NCI-H1694 (cell line): ENCODE measurements around the gene B3GALT2.

Experiments
- DNase-seq: peaks from one replicate; lab custom pipeline; 2025; lab: John Stamatoyannopoulos, UW

The B3GALT2 gene

GRCh38 chr1:193181985-193182384 lies 4.4 kb downstream of the B3GALT2 start:
- peak; percentile 69 for DNase-seq

- no peak for DNase-seq
Measured at GRCh38 chr1:193181536-193181935, 4.9 kb downstream of the B3GALT2 start.

- no peak for DNase-seq
Measured at GRCh38 chr1:193179094-193179493, 7.3 kb downstream of the B3GALT2 start.

- no peak for DNase-seq
Measured at GRCh38 chr1:193176788-193177187, 9.6 kb downstream of the B3GALT2 start.

GRCh38 chr1:193176113-193176512 lies 10.3 kb downstream of the B3GALT2 start:
- no peak for DNase-seq

- no peak for DNase-seq
Measured at GRCh38 chr1:193157360-193157759, 29.1 kb downstream of the B3GALT2 start.

- DNase-seq = no peak
Measured at GRCh38 chr1:193156822-193157142, 29.6 kb downstream of the B3GALT2 start.

GRCh38 chr1:193156117-193156821 lies 30.1 kb downstream of the B3GALT2 start:
- no peak for DNase-seq

GRCh38 chr1:193144999-193145398 lies 41.4 kb downstream of the B3GALT2 start:
- no peak for DNase-seq

GRCh38 chr1:193144361-193144938 lies 42.0 kb downstream of the B3GALT2 start:
- DNase-seq = no peak

GRCh38 chr1:193143285-193143684 lies 43.1 kb downstream of the B3GALT2 start:
- peak; percentile 24 for DNase-seq

- DNase-seq = no peak
Measured at GRCh38 chr1:193142409-193142808, 44.0 kb downstream of the B3GALT2 start.

GRCh38 chr1:193141804-193142203 lies 44.6 kb downstream of the B3GALT2 start:
- no peak for DNase-seq

GRCh38 chr1:193140254-193140653 lies 46.2 kb downstream of the B3GALT2 start:
- no peak for DNase-seq

GRCh38 chr1:193131266-193131860 lies 55.0 kb downstream of the B3GALT2 start:
- DNase-seq = no peak
